Mucosa of stomach (tissue), 1 donor: ENCODE measurements around the gene GLRX.

Source experiments
- H3K27me3 ChIP-seq: one replicate; pipeline ENCODE4 v1.7.0; 2013; ENCODE audit warnings: mild to moderate bottlenecking, low read length; ENCODE audit not compliant: control insufficient read depth, insufficient read depth
- H3K36me3 ChIP-seq: one replicate; pipeline ENCODE4 v1.7.0; 2013; ENCODE audit warnings: low read length; ENCODE audit not compliant: control insufficient read depth, insufficient read depth
- H3K4me1 ChIP-seq: one replicate; pipeline ENCODE4 v1.7.0; 2013; ENCODE audit warnings: mild to moderate bottlenecking, low read length; ENCODE audit not compliant: control insufficient read depth, insufficient read depth
- H3K4me3 ChIP-seq: one replicate; pipeline ENCODE4 v1.7.0; 2013; ENCODE audit warnings: low read length
- H3K9ac ChIP-seq: one replicate; pipeline ENCODE4 v1.7.0; 2013; ENCODE audit warnings: mild to moderate bottlenecking, low read length, moderate library complexity
- H3K9me3 ChIP-seq: one replicate; pipeline ENCODE4 v1.7.0; 2013; ENCODE audit warnings: mild to moderate bottlenecking, low read length, moderate library complexity; ENCODE audit not compliant: control insufficient read depth
- donor health status: Pancreatic carcinoma.

GLRX gene

GRCh38 chr5:95798048-95798447 is 24.5 kb downstream of the GLRX start:
- H3K4me1 ChIP-seq = no peaks in the 10 kb centered on the region
- no peak overlapping the region for H3K4me3 ChIP-seq
- H3K9ac ChIP-seq = no peak overlapping the region
- H3K36me3 ChIP-seq = no peaks in the 10 kb centered on the region
- no peaks in the 10 kb centered on the region for H3K27me3 ChIP-seq
- H3K9me3 ChIP-seq = no peaks in the 10 kb centered on the region

GRCh38 chr5:95797301-95797700 is 25.2 kb downstream of the GLRX start:
- Histone ChIP-seq H3K36me3 (no peaks in the 10 kb centered on the region), H3K9me3 (no peaks in the 10 kb centered on the region), H3K4me3 (no peak overlapping the region), H3K9ac (no peak overlapping the region), H3K27me3 (no peaks in the 10 kb centered on the region), H3K4me1 (no peaks in the 10 kb centered on the region)

GRCh38 chr5:95794070-95794516 is 28.4 kb downstream of the GLRX start:
- H3K9ac ChIP-seq = no peak overlapping the region

GRCh38 chr5:95791751-95792150 is 30.8 kb downstream of the GLRX start:
- no peaks in the 10 kb centered on the region for H3K9me3 ChIP-seq
- peaks cover 3% of the 10 kb centered on the region for H3K4me1 ChIP-seq
- H3K4me3 ChIP-seq = no peak overlapping the region
- no peaks in the 10 kb centered on the region for H3K27me3 ChIP-seq
- H3K36me3 ChIP-seq = no peaks in the 10 kb centered on the region
- no peak overlapping the region for H3K9ac ChIP-seq

More at GRCh38 chr5:95794070-95794516, 28.4 kb downstream of the GLRX start:
- no peak overlapping the region for H3K4me3 ChIP-seq
- no peaks in the 10 kb centered on the region for H3K27me3 ChIP-seq
- no peaks in the 10 kb centered on the region for H3K9me3 ChIP-seq
- peaks cover 3% of the 10 kb centered on the region for H3K4me1 ChIP-seq
- no peaks in the 10 kb centered on the region for H3K36me3 ChIP-seq

DNA sequence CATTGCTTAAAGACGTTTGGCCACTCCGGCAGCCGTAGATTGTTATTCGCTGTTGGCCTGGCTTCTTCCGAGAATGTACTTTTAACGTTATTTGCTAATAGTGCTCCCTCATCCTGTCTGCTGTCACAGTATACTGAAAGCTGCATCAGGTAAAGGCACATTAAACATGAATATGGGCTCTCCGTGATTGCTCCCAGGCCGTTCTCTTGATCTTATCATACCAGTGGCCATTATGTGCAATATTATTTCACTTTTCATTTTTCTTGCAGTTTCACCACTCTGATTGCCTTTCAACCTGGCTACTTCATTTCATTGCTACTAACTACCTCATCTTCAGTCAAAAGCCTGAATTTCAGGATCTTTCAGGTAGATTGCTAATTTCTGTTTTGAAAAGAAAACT is 34.0 kb downstream of the GLRX start:
- H3K9ac ChIP-seq = no peak overlapping the region
- no peaks in the 10 kb centered on the region for H3K27me3 ChIP-seq
- no peaks in the 10 kb centered on the region for H3K36me3 ChIP-seq
- no peaks in the 10 kb centered on the region for H3K9me3 ChIP-seq
- no peak overlapping the region for H3K4me3 ChIP-seq
- peaks cover 3% of the 10 kb centered on the region for H3K4me1 ChIP-seq

GRCh38 chr5:95786821-95787418 is 35.6 kb downstream of the GLRX start:
- H3K4me3 ChIP-seq = no peak overlapping the region
- H3K36me3 ChIP-seq = no peaks in the 10 kb centered on the region
- no peak overlapping the region for H3K9ac ChIP-seq
- no peaks in the 10 kb centered on the region for H3K27me3 ChIP-seq
- no peaks in the 10 kb centered on the region for H3K9me3 ChIP-seq
- peaks cover 3% of the 10 kb centered on the region for H3K4me1 ChIP-seq

- no peaks in the 10 kb centered on the region for H3K9me3 ChIP-seq
- no peak overlapping the region for H3K4me3 ChIP-seq
- no peak overlapping the region for H3K9ac ChIP-seq
- no peaks in the 10 kb centered on the region for H3K36me3 ChIP-seq
- no peaks in the 10 kb centered on the region for H3K27me3 ChIP-seq
- H3K4me1 ChIP-seq = peaks cover 7% of the 10 kb centered on the region
Measured at GRCh38 chr5:95784514-95785302, 37.8 kb downstream of the GLRX start.

- H3K9ac ChIP-seq = no peak overlapping the region
- no peaks in the 10 kb centered on the region for H3K9me3 ChIP-seq
- H3K36me3 ChIP-seq = no peaks in the 10 kb centered on the region
- no peaks in the 10 kb centered on the region for H3K27me3 ChIP-seq
- peaks cover 7% of the 10 kb centered on the region for H3K4me1 ChIP-seq
- no peak overlapping the region for H3K4me3 ChIP-seq
Measured at GRCh38 chr5:95783661-95784060, 38.9 kb downstream of the GLRX start.

- Histone ChIP-seq H3K36me3 (no peaks in the 10 kb centered on the region), H3K9me3 (no peaks in the 10 kb centered on the region), H3K4me3 (no peak overlapping the region), H3K27me3 (no peaks in the 10 kb centered on the region), H3K9ac (no peak overlapping the region), H3K4me1 (peaks cover 7% of the 10 kb centered on the region)
Measured at GRCh38 chr5:95782181-95782580, 40.3 kb downstream of the GLRX start.

DNA sequence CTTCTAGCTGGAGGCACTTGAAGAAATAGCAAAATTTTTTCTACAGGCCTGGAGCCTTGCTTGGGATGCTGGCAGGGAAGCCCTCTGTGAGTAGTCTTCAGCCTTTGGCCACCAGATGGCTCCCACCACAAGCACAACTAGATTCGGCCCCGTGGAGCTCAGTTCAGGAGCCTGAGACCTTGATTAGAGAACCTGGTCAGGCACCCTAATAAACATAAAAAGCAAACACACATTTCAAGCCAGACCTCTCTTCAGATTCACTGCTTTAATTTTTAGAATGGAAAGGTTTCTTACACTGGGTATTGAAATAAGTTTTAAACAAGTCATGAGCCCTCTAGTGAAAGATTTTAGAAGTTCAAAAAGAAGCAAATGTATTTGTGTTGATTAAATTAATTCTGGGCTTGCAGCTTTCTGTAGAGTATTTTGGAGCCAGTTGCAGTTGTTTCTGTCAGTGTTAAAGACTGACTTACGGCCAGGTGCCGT is 41.4 kb downstream of the GLRX start:
- no peaks in the 10 kb centered on the region for H3K9me3 ChIP-seq
- H3K4me3 ChIP-seq = no peak overlapping the region
- peak overlapping the region; percentile 33 for H3K9ac ChIP-seq
- no peaks in the 10 kb centered on the region for H3K36me3 ChIP-seq
- no peaks in the 10 kb centered on the region for H3K27me3 ChIP-seq
- peaks cover 7% of the 10 kb centered on the region for H3K4me1 ChIP-seq

- Histone ChIP-seq H3K27me3 (no peaks in the 10 kb centered on the region), H3K9me3 (no peaks in the 10 kb centered on the region), H3K4me3 (no peak overlapping the region), H3K4me1 (peaks cover 7% of the 10 kb centered on the region), H3K9ac (no peak overlapping the region), H3K36me3 (no peaks in the 10 kb centered on the region)
Measured at GRCh38 chr5:95780597-95780996, 41.9 kb downstream of the GLRX start.

- no peak overlapping the region for H3K9ac ChIP-seq
- H3K36me3 ChIP-seq = no peaks in the 10 kb centered on the region
- H3K9me3 ChIP-seq = no peaks in the 10 kb centered on the region
- no peaks in the 10 kb centered on the region for H3K27me3 ChIP-seq
- peaks cover 7% of the 10 kb centered on the region for H3K4me1 ChIP-seq
- H3K4me3 ChIP-seq = no peak overlapping the region
Measured at GRCh38 chr5:95779611-95780010, 42.9 kb downstream of the GLRX start.
